ENCODE data around the gene RPH3AL. TPM values are rescaled to one million over a fixed set of nuclear protein-coding genes. Genes with fewer than 3 reads are reported as not detected.

Gene RPH3AL
- total RNA-seq, 6 donors from 2014 or later = 33.6 to 93.2 (median 54.3) TPM

DNA sequence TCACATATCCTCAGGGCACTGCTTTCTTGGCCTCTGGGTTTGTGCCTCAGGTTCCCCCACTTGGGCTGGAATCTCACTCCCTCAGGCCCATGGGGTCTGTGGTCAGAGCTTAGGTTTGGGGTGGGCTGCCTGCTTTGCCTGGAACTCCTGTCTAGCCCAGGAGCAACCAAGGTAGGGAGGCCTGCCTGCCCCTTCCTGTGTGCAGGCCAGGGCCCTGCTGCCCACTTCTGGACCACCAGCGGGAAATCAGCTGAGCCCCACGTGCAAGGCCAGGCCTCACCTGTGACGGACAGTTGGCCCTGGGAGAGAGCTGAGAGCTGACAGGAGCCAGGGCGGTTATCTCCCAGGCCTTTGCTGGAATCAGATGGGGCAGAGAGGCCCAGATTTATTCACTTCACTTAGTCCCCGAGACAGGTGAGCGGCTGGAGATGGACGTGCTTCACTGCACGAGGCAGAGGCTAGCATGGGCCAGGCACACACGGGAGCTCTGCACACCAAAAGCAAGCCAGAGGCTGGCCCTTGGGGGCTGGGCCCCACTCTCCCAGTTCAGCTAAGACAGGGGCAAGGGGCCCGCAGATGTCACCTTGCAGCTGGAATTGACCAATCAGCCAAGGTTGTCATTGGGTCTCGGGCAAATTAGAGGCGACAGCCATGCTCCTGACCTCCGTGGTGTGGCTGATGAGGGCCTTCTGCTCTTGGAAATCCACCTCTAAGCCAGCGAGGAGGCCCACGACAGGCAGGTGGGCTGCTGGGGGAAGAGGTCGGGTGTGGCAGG lies 121.2 kb downstream of the RPH3AL start:
- H3K36me3 ChIP-seq = no peaks in the 10 kb centered on the region
- peaks cover 4 to 22% (median 16%) of the 10 kb centered on the region in 4 donors for H3K4me1 ChIP-seq
- H3K27ac ChIP-seq = peak overlapping the region in 1 of 4 donors; percentile 6
- H3K4me3 ChIP-seq = no peak overlapping the region
- no peak for ATAC-seq (ENCODE audit: low FRiP score in 2 of 2)
- H3K27me3 ChIP-seq = no peaks in the 10 kb centered on the region
- TF ChIP-seq POLR2AphosphoS5 (IDR thresholded peaks at IDR 0.05) (no peak), EP300 (IDR thresholded peaks at IDR 0.05) (no peak), POLR2A (IDR thresholded peaks at IDR 0.05) (no peak)
- TF ChIP-seq, protein P1, sequence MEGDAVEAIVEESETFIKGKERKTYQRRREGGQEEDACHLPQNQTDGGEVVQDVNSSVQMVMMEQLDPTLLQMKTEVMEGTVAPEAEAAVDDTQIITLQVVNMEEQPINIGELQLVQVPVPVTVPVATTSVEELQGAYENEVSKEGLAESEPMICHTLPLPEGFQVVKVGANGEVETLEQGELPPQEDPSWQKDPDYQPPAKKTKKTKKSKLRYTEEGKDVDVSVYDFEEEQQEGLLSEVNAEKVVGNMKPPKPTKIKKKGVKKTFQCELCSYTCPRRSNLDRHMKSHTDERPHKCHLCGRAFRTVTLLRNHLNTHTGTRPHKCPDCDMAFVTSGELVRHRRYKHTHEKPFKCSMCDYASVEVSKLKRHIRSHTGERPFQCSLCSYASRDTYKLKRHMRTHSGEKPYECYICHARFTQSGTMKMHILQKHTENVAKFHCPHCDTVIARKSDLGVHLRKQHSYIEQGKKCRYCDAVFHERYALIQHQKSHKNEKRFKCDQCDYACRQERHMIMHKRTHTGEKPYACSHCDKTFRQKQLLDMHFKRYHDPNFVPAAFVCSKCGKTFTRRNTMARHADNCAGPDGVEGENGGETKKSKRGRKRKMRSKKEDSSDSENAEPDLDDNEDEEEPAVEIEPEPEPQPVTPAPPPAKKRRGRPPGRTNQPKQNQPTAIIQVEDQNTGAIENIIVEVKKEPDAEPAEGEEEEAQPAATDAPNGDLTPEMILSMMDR (IDR thresholded peaks at IDR 0.05) = no peak
- no peaks in the 10 kb centered on the region for H3K9me3 ChIP-seq
- DNase-seq = no peak
- 84 to 92% methylated on average over 4 to 16 of the region's 16 CpGs for WGBS, 2 donors

DNA sequence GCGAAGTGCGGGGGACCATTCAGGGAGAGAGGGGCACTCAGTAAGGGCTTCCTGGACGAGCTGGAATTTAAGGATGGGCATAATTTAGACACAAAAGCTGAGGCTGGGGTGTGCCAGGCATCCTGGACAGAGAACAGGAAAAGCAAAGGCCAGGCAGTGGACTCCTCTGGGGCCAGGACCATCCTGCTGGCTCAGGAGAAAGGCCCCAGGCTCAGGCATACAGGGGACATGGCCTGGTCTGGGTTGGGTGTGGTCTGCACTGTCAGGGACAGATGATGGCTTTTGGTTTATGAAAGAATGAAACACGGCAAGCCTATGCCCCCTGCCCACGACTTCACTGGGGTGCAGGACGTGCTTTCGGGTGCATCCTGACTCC lies 122.2 kb downstream of the RPH3AL start:
- Histone ChIP-seq H3K4me3 (no peak overlapping the region), H3K27me3 (no peaks in the 10 kb centered on the region), H3K27ac (no peak overlapping the region), H3K36me3 (no peaks in the 10 kb centered on the region), H3K9me3 (no peaks in the 10 kb centered on the region), H3K4me1 (peaks cover 4 to 22% (median 16%) of the 10 kb centered on the region in 4 donors)
- TF ChIP-seq EP300 (IDR thresholded peaks at IDR 0.05) (no peak), POLR2A (IDR thresholded peaks at IDR 0.05) (no peak), POLR2AphosphoS5 (IDR thresholded peaks at IDR 0.05) (no peak)
- TF ChIP-seq, protein P1 (IDR thresholded peaks at IDR 0.05) = no peak
- WGBS, 2 donors = 92 to 94% methylated on average over 7 of the region's 7 CpGs
- no peak for DNase-seq
- no peak for ATAC-seq (ENCODE audit: low FRiP score in 2 of 2)

DNA sequence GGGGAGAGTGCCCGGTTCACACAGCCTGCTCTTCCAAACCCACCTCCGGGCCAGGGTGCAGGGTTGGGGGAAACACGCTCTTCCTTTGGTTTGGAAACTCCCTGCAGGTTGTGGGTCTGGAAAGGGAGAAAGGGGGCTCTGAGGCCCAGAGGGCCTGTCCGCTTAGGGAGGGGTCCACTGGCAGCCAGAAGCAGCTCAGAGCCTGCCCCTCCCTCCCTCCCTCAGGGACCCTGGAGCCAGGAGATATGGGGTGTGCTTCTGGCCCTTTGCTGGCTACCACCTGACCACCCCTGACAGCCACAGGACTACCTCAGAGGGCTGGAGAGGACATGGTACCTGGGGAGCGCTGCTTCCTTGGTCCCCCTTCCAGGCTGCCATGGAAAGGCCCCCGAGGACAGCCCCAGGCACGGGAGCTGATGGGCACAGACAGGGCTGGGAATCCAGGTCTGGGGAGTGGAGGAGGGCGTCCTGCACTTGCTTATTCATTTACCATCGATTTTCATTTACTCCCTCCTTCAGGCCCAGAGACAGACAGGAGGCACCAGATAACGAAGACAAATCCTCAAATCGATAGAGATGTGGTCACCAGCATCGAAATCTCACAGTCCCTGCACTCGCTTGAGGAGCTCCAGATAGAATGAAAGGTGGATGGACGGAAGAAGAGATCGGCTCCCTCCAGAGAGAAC lies 122.8 kb downstream of the RPH3AL start:
- Histone ChIP-seq H3K27me3 (no peaks in the 10 kb centered on the region), H3K27ac (no peak overlapping the region), H3K36me3 (no peaks in the 10 kb centered on the region), H3K9me3 (no peaks in the 10 kb centered on the region), H3K4me1 (peaks cover 4 to 22% (median 16%) of the 10 kb centered on the region in 4 donors), H3K4me3 (no peak overlapping the region)
- no peak for TF ChIP-seq POLR2A (IDR thresholded peaks at IDR 0.05)
- TF ChIP-seq EP300 (IDR thresholded peaks at IDR 0.05) = no peak
- TF ChIP-seq POLR2AphosphoS5 (IDR thresholded peaks at IDR 0.05) = no peak
- TF ChIP-seq, protein P1 (IDR thresholded peaks at IDR 0.05) = no peak
- DNase-seq (no peak), ATAC-seq (ENCODE audit: low FRiP score in 2 of 2) (no peak)
- 90 to 98% methylated on average over 8 to 14 of the region's 15 CpGs for whole genome bisulfite sequencing, 2 donors

DNA sequence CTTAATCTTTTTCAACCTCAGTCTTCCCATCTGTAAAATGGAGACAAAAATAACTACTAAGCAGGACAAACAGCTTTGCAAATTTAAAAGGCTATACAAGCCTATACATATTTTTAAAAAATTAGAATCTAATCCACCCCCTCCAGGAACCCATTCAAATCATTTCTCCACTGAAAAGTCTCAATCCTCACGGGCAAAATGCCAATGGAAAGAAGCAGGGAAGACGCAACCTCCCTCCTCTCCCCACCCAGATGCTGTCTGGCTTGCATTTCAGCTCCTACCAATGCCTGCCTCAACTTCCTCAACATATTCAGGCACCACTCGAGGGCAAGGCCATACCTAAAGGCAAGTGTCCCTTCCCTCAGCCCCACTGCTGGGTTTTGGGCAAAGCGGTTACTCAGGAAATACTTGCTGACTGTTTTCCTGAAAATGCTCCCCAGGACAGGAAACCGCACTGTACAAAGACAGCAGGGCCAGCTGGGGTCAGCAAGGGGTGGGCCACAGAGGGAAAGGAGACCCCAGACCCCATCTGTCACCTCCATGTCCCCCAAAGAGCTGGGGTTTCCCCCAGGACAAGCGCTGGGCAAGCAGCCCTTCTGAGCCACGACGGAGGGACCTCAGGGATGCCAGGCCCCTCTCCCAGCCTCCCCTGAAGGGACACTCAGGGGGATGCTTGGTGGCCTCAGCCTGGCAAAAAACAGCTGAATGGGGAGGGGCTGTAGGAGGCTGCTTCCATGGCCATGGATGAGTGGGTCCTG lies 123.5 kb downstream of the RPH3AL start:
- H3K4me1 ChIP-seq = peaks cover 4 to 18% (median 16%) of the 10 kb centered on the region in 4 donors
- no peak for ATAC-seq (ENCODE audit: low FRiP score in 2 of 2)
- H3K9me3 ChIP-seq = no peaks in the 10 kb centered on the region
- H3K36me3 ChIP-seq = no peaks in the 10 kb centered on the region
- no peaks in the 10 kb centered on the region for H3K27me3 ChIP-seq
- no peak for TF ChIP-seq POLR2A (IDR thresholded peaks at IDR 0.05)
- no peak for TF ChIP-seq POLR2AphosphoS5 (IDR thresholded peaks at IDR 0.05)
- no peak for TF ChIP-seq EP300 (IDR thresholded peaks at IDR 0.05)
- TF ChIP-seq, protein P1 (IDR thresholded peaks at IDR 0.05) = no peak
- H3K4me3 ChIP-seq = no peak overlapping the region
- DNase-seq = no peak
- H3K27ac ChIP-seq = no peak overlapping the region
- 55 to 67% methylated on average over 5 to 8 of the region's 8 CpGs for WGBS, 2 donors
